Astrocyte (in vitro differentiated cells and primary cell): ENCODE measurements around the gene HIGD2B.

Source experiments
- EZH2 ChIP-seq: IDR thresholded peaks from 2 replicates; pipeline ENCODE4 v1.6.1; 2012; ENCODE audit warnings: mild to moderate bottlenecking, low read length, inconsistent platforms; ENCODE audit not compliant: insufficient read depth
- TF ChIP-seq, protein P1 (sequence below): IDR thresholded peaks from 2 replicates; pipeline ENCODE4 v1.5.1; 2011; ENCODE audit warnings: low read depth, mild to moderate bottlenecking, inconsistent platforms, low read length, moderate library complexity; ENCODE audit not compliant: insufficient read depth

DNA sequence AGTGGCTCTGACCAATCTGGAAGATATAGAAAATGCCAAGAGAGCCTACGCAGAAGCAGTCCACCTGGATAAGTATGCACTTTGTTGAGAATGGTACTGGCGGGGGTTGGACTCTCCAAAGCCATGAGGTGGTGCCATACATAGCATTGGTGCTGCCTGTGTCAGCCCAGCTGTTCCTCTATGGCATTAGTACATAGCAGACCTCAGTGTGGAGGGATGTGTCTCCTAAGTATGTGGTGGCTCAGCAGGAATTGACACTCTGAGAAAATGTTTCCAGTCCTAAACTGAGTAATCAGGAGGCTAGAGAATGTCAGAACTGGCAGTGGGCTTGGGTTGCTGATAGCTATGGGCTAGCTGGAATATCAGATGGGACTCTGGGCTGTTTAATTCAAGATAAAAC is 49.1 kb upstream of the HIGD2B start:
- TF ChIP-seq, protein P1, sequence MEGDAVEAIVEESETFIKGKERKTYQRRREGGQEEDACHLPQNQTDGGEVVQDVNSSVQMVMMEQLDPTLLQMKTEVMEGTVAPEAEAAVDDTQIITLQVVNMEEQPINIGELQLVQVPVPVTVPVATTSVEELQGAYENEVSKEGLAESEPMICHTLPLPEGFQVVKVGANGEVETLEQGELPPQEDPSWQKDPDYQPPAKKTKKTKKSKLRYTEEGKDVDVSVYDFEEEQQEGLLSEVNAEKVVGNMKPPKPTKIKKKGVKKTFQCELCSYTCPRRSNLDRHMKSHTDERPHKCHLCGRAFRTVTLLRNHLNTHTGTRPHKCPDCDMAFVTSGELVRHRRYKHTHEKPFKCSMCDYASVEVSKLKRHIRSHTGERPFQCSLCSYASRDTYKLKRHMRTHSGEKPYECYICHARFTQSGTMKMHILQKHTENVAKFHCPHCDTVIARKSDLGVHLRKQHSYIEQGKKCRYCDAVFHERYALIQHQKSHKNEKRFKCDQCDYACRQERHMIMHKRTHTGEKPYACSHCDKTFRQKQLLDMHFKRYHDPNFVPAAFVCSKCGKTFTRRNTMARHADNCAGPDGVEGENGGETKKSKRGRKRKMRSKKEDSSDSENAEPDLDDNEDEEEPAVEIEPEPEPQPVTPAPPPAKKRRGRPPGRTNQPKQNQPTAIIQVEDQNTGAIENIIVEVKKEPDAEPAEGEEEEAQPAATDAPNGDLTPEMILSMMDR, result no peak
- TF ChIP-seq EZH2, result no peak
